HG03439 (cell line): ENCODE data around the gene INPP5E.
A peak's percentile ranks its signal among the peaks of the same experiment; 100 is the strongest.

Source experiments
- ATAC-seq: cut with Tn5 transposase; IDR thresholded peaks from one replicate; pipeline ENCODE4 v1.9.1; 2021; ENCODE audit warnings: mild to moderate bottlenecking, moderate library complexity; ENCODE audit not compliant: unreplicated experiment

INPP5E gene

GRCh38 chr9:136448655-136449054 lies 9.0 kb upstream of the INPP5E start:
- no peak for ATAC-seq

GRCh38 chr9:136447173-136447778 lies 7.6 kb upstream of the INPP5E start:
- ATAC-seq, result no peak

- ATAC-seq, result no peak
Observed at GRCh38 chr9:136445799-136446198, 6.2 kb upstream of the INPP5E start.

GRCh38 chr9:136444102-136444501 lies 4.5 kb upstream of the INPP5E start:
- no peak for ATAC-seq

GRCh38 chr9:136443687-136444086 lies 4.0 kb upstream of the INPP5E start:
- ATAC-seq, result no peak

- no peak for ATAC-seq
Observed at GRCh38 chr9:136443087-136443486, 3.4 kb upstream of the INPP5E start.

- no peak for ATAC-seq
Observed at GRCh38 chr9:136442265-136442664, 2.6 kb upstream of the INPP5E start.

GRCh38 chr9:136441681-136442245 lies 2.1 kb upstream of the INPP5E start:
- no peak for ATAC-seq

GRCh38 chr9:136441191-136441680 lies 1.6 kb upstream of the INPP5E start:
- ATAC-seq, result no peak

- ATAC-seq, result peak; percentile 36
Observed at GRCh38 chr9:136438548-136439480, 831 bp downstream of the INPP5E start.

GRCh38 chr9:136437839-136438547 lies 1.7 kb downstream of the INPP5E start:
- no peak for ATAC-seq

- no peak for ATAC-seq
Observed at GRCh38 chr9:136437430-136437829, 2.2 kb downstream of the INPP5E start.

- no peak for ATAC-seq
Observed at GRCh38 chr9:136436055-136436634, 3.5 kb downstream of the INPP5E start.

GRCh38 chr9:136434580-136435169 lies 5.0 kb downstream of the INPP5E start:
- no peak for ATAC-seq

- ATAC-seq, result no peak
Observed at GRCh38 chr9:136433849-136434579, 5.6 kb downstream of the INPP5E start.

GRCh38 chr9:136433043-136433715 lies 6.5 kb downstream of the INPP5E start:
- ATAC-seq, result no peak

- no peak for ATAC-seq
Observed at GRCh38 chr9:136432591-136432990, 7.1 kb downstream of the INPP5E start.

- no peak for ATAC-seq
Observed at GRCh38 chr9:136431782-136432350, 7.8 kb downstream of the INPP5E start.
